GM21737 (cell line): Measurements from ENCODE around the gene KDM4B.
A peak's percentile ranks its signal among the peaks of the same experiment; 100 is the strongest.
"Not testable (repeated sequence)": the region's sequence is repeated elsewhere in the genome, so short reads cannot be mapped to it uniquely, and the experiment has no call there.

Experiments used
- ATAC-seq: cut with Tn5 transposase; IDR thresholded peaks from one replicate; pipeline ENCODE4 v1.9.1; 2021; ENCODE audit warnings: mild to moderate bottlenecking, moderate library complexity; ENCODE audit not compliant: unreplicated experiment

The KDM4B gene

DNA sequence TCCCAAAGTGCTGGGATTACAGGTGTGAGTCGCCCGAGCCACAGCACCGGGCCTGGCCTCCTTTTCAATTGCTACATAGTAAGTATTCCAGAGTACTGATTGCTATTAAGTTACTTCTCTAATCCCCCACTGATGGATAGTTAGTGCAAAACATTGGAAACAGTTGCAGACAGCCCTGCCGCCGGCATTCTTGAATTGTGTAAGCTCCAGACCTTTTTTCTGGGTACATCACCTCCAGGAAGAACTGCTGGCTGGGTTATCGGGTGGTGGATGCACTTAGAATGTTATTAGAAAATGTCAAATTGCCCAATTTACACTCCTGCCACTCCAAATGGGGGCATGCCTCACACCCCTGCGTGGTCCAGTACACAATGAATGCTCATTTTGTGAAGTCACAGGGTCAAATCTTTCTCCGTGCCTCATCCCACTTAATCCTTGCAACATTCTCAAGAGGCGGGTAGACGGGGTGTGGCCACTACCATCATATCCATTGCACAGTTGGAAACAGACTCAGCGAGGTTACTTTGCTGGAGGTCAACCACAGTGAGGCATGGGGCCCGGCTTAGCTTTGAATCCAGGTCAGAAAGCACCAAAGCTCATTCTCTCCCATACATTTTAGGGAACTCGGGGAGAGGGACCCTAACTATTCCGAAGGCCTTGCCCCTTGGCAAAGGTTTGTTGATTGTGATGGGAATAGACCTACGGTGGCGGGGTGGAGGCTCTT, 1.0 kb upstream of the KDM4B start:
- ATAC-seq, result no peak

DNA sequence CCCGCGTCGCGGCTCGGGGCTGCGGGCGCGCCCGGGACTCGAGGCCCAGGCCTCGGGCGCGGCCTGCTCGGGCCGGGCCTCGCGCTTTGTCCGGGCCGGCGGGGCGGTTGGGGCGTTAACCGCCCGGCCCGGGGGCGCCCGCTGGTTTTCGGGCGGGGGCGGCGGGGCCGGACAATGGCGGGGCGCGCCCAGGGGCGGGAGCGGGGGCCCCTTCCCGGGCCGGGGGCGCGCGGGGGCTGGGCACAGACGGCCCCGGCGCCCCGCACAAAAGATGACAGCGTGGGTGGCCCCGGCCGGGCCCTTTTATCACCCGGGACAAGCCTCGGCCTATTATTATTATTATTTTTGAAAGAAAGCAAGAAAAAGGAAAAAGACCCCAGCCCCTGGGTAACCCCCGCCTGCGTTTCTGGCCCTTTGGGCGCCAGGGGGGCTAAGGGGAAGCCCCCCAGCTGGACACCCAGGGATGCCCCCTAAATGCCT, 419 bp downstream of the KDM4B start:
- ATAC-seq, result peak; percentile 6

DNA sequence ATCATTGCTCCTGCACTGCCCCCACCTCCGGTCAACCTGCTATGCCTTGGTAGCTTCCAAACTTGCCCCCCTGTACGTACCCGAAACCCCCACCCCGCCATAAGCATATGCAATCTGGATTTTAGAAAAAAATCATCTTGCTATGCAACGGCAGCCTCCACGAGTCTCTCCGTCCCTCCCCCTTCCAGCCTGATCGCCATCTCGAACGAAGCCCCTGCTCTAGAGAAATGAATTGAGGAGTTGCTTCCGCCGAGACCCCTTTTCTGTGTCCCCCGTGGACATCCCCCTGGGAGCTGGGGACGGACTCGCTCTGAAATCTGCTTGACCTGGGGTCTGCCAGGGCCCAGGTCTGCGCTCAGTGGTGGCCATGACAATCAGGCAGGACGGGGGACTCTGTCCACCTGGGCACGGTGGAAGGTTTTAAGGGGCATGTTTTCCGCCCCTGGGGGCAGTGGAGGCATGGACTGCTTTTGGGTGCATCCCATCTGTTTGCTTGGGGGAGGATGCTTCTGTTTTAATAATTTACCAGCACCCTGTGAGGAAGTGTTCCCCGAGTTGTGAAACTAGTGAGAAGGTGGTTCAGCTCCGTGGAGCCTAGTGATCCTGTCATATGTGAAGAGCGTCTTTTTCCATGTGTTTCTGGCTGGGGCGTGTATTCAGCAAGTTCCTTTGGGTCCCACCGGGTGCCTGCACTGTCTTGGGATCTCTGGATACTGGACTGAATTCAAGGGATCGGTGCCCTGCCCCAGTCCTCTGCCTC, 1.0 kb downstream of the KDM4B start:
- no peak for ATAC-seq

DNA sequence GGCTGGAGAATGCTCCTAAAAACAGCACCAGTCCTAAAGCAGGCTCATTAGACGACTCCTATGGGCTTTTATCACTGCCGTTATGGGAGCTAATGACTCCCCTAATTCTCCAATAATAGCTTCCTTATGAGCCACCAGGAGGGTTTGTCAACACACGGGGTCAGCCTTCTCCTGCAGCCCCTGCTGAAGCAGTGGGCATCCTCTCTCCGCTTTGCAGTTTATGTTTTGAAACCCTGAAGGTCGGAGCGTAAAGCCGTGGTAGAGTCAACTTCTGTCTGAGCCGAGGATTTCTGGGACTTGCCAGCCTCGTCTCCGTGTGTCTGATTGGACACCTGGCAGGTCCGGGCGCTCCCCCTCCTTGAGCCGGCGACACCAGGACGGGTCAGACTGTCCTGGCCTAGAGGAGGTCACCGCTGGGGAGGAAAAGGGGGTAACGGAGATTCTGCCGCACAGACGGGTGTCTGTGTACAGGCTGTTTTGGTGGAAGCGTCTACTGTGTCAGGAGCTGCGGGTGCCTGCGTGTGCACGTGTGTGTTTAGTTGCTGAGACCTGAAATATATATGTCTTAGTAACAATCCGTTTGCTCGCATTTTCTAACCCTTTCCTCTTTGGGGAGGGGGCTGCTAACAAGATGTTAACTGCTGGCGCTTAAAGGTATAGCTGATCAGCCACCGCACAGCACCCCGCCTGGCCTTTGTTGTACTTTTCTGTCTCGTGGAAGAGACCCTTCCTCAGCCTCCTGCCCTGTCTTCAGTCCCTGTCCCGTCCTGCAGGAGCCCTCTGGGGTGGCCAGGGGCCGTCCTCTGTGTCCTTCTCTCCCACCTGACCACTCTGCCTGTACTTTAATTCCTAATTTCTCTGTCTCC, 1.9 kb downstream of the KDM4B start:
- no peak for ATAC-seq

DNA sequence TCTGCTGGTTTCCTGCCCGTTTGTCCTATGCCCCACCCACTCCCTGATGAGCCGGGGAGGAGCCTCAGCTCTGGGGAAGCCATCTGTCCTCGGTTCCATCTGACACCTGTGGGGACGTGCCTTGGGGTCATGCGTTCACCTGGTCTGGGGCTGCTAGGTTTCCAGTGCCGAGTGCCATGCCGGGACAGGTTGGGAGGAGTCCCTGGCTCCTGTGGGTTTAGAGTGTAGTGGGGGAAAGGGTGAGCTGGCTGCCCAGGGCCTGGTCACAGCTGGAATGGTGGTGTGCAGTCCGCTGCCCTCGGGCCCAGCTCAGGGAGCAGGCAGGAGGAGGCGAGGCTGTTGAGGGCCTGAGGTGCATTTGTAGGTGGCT, 2.5 kb downstream of the KDM4B start:
- ATAC-seq, result no peak

DNA sequence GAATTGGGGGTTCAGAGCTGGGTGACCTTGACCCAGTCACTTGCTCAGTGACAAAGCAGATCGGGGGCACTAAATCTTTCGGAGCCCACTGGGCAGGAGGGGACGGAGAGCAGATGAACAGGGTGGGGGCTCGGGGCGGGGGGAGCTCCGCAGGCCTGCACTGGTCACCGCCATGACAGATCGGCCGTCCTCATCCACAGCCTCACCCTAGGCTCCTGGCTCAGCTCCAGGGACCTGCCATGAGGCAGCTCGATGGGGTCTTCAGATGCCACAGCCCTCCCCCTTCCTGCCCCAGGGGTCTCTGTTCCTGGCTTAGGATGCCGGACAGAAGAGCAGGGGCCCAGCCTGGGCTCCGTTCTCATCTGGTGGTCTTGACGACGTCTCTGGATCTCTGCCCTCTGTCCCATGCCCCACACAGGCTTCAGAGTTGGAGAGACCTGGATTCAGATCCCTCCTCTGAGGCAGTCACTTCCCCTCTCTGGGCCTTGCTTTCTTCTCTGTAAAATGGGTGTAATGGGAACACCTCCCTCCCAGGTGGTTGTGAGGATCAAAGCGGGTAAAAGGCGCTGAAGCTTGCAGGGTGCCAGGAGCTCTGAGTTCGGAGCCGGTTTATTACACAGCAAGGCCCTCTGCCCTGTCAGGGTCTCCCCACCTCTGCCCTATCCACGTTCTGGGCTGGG, 3.0 kb downstream of the KDM4B start:
- ATAC-seq, result no peak

DNA sequence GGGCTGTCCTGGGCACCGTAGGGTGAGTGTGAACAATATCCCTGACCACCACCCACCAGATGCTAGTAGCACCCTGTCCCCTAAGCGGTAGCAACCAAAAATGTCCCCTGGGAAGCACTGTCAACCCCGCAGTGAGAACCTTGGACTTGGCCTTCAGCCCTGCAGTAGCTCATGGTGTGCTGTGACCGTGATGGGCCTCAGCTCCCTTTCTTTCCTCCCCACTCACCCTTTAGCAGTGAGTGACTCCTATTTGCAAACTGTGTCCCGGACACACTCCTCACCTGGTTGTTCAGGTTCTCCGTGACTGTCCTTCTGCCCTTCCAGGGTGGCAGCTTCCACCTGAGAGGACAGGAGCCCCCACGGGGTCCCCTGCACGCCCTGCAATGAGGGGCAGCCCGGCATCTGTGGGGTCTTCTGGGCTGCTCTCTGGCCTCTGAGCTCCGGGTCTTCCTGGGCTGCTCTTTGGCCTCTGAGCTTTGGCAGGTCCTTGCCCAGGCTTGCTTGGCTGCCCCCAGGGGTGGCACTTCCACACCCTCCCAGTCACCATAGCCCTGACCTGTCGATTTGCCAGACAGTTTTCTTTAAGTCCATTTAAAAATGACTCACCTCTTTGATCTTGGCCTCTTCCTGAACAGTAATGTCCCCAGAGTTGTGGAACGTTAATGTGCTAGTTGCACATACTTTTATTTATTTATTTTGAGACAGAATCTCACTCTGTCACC, 3.8 kb downstream of the KDM4B start:
- no peak for ATAC-seq

DNA sequence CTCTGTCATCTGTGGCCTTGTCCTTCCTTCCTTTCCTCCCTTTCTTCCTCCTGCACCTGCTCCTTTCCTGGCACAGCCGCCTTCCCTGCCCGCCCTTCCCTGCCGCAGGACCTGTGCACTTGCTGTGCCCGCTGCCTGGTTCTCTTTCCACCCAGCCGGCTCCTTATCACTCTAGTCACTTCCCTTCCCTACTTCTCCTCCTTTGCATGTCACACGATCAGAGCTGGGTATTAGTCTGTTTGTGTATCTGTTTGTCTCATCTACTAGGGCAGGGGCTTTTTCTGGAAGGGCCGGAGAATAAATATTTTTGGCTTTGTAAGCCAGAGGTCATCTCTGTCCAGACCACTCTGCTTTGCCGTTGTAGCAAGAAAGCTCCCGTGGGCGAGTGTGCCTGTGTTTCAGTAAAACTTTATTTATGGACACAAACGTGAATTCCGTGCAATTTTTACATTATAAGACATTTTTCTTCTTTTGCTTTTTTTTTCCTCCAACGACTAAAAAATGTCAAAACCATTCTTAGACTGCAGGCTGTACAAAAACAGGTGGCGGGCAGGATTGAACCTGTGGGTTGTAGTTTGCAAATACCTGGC, 6.1 kb downstream of the KDM4B start:
- no peak for ATAC-seq

DNA sequence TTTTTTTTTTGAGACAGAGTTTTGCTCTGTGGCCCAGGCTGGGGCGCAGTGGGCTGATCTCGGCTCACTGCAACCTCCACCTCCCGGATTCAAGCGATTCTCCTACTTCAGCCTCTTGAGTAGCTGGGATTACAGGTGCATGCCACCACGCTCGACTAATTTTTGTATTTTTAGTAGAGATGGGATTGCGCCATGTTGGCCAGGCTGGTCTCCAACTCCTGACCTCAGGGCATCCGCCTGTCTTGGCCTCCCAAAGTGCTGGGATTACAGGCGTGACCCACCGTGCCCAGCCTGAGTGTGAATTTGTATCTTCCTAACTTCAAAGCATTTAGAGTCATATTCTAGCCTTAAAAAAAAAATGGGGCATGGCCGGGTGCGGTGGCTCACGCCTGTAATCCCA, 6.7 kb downstream of the KDM4B start:
- ATAC-seq, result not testable (repeated sequence)

DNA sequence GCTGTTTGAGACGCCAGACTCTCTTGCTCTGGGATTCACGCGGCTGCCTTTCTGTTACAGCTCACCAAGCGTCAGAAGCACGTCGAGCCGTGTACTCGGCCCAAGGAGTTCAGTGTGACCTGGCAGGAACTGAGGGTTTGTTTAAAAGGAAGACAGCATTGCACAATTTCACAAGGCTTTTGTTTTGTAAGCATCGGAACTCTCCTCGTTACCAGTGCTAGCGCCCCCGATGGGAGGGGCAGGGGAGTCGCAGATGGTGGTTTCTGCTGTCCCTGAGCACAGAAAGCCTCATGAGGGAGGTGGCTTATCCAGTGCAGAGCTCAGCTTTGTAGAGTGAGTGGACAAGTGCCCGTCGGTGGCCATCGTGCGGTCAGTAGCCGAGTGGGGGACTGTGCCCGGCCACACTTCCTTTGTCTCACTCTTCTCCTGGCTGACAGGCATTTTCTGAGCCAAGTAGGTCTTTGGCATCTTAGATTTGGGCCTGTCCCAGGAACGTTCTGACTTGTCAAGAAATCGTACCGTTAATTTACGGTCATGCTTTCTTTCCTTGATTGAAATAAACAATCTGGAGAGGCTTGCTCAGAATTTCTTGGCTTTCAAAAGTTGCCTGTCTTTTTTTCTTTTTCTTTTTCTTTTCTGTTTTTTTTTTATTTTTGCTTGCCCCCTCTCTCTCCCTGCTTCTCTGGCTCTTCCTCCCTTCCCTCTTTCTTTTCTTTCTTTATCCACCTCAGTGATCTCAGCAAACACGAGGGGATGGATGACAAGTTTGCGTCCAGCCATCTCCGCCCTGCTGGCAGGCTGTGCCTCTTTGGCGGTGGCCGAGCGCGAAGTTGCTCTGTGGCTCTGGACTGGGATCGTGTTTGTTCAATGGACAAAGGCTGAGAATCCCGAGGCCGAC, 7.7 kb downstream of the KDM4B start:
- no peak for ATAC-seq

DNA sequence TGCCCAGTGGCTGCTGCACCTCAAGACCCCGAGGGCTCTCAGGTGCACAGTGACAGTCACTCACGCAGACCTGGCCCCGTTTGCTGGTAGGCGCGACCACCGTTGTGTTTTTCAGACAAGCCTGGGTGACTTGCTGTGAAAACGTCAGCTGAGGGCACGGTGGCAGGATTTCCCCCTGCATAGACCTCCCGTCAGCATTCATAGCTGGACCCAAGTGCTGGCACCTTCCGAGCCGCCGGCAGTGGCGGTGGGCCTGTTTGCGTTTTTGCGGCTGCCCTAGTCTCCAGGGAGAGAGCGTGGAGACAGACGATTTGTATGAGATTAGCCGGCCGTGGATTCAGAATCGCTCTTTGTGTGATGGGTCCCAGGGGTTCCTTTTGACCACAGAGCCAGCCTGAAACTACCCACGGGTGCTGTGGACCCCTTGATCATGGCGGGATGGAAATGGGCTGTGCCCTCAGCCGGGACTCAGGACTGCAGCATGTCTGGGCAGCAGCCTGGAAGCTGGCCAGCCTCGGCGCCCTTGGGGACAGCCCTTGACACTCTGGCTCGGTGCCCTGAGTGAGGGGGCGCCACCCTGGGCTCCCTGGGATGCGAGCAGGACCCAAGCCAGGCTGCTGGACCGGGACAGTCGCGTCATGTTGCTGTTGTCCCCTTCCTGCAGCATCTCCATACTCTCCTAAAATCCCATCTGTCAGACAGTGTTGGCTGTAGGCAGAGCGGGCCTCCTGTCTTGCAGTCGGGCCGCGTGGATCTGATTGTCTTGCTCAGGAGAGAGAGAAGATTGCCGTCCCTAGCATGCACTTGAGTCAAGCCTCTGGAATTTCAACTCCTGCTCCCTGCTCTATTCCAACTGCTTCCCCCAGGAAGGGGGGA, 8.6 kb downstream of the KDM4B start:
- no peak for ATAC-seq

DNA sequence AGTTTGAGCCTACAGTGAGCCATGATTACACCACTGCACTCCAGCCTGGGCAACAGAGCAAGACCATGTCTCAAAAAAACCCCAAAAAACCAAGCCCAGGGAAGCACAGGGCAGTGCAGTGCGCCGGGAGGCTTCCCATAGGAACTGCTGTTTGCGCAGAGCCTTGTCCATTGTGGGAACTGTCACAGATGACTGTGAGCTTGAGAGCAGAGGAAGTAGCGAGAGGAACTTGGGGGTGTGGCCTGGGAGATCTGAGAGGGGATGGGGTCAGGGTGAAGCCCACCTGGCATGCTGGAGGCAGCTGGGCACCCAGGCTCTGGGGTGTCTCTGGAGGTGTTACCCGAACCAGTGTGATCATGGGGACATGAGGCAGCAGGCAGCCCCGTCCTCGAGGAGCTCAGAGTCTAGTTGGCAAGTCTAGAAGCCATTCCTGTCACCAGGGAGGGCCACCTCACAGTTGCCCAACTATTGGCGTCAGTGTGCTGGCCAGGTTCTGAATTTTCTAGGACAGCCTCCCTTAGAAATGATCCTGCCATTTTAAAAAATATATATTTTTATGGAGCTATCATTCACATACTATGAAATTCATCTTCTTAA, 10.4 kb downstream of the KDM4B start:
- ATAC-seq, result no peak

DNA sequence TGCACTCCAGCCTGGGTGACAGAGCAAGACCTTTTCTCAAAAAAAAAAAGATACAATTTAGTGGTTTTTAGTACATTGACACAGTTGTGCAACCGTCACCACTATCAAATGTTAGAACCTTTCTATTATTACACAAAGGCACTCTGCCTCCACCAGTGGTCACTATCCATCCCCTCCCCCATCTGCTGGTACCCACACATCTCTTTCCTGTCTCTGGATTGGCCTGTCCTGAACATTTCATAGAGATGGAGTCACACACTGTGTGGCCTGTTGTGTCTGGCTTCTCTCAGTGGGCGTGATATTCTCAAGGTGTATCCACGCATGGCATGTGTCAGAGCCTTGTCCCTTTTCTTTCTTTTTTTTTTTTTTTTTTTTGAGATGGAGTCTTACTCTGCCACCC, 11.2 kb downstream of the KDM4B start:
- no peak for ATAC-seq

DNA sequence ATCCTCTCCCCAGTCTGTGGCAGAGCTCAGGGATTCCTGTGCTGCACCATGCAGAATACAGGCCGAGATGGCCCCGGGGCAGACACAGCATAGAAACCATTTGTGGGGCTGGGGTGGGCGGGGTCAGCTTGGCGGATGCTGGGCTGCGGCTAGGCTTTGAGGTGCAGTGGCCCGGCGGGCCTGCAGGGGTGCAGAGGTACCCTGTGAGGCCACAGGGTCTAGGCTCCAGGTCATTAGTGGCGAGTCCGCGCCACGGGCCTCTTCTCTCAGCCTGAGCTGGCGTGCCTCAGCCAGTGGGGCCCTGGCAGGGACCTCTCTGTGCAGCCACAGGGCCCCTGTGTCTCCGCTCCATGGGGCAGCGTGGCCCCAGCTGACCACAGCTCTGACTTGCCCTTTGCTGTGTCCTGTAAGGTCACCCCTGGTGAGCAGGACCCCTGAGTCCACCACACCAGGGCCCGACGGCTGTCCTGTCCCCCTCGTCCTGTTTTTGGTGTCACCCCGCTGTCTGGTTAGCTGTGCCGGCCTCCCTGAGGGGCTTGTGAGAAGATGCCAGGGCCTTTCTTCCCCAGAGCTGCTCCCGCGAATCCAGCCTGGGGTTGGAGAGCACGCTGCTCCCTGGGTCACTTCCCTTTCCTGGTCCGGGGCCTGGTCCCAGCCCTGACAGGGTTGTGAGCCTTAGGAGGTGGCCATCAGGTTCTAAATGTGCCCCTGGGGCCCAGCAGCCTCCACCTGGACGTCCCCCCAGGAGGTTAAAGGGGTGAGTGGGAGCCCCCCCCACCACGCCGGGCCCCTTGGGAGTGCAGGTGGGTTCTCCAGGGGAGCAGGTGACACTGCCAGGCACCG, 12.1 kb downstream of the KDM4B start:
- ATAC-seq, result no peak

DNA sequence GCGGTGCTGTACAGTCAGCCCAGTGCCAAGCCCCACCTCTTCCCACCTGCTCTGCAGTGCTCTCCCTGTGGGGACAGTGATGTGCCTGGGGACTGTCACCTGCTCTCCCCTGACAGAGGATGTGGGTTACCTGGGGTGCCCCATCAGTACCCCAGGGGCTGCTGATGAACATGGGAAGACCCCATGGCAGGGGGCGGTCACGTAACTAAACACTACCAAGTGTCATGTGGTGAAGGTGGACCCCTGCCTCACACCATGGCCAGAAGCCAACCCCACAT, 12.7 kb downstream of the KDM4B start:
- ATAC-seq, result no peak

DNA sequence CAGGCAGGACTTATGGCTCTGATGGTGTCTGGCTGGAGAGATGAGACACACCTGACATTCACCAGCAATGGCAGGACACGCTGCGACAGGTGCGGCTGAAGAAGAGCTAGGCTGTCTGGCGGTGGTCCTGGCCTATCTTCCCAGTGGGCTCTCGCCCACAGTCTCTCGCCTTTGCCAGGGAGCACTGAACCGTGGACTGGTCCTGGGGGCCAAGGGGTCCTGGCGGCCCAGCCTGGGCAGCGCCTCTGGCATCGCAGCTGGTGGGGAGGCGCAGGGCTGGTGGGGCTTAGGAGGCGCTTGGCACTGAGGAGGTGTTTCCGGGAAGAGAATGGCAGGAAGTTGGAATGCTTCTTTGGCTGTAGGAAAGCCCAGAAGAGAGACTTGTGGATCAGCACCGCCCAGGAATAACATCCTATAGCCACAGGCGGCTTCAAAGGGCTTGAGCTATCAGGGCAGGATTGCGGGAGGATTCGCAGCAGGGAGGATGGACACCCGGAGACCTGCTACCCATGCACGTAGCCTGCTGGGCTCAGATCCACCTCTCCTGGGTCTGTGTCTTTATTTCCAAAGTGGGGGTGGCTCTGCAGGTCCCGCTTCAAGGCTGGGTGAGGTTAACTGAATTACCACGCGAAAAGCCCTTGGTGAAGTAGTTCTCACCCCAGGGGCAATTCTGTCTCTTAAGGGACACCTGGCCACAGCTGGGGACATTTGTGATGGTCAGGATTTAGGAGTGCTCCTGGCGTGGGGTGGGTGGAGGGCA, 14.6 kb downstream of the KDM4B start:
- ATAC-seq, result no peak
